HG03097 (cell line): ENCODE results near the gene FOXN3.
A peak's percentile ranks its signal among the peaks of the same experiment; 100 is the strongest.

Experiments
- ATAC-seq: cut with Tn5 transposase; IDR thresholded peaks from one replicate; pipeline ENCODE4 v1.9.1; 2021; ENCODE audit not compliant: unreplicated experiment, low FRiP score

The FOXN3 gene

DNA sequence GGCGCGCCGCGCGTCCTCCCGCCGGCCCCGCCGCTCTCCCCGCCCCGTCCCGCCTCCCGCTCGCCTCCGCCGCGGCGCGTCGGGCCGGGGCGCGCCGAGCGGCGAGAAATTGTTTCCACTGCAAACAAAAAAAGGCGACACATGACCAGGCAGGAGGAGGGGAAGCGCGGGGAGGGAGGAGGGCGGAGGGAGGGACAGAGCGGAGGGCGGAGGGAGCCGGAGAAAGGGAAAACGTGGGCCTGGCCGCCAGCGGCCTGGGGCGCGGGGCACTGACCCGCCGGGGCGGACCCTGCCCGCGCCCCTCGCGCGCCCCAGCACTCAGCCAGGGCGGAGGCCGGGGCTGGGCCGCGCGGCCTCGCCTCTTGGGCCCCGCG is at the start of gene FOXN3:
FOXN3 (minus strand) TSS at position 143 of the 374 bp plus-strand sequence. CDS start 4,757 bp downstream, outside the sequence.
- peak; percentile 40 for ATAC-seq

DNA sequence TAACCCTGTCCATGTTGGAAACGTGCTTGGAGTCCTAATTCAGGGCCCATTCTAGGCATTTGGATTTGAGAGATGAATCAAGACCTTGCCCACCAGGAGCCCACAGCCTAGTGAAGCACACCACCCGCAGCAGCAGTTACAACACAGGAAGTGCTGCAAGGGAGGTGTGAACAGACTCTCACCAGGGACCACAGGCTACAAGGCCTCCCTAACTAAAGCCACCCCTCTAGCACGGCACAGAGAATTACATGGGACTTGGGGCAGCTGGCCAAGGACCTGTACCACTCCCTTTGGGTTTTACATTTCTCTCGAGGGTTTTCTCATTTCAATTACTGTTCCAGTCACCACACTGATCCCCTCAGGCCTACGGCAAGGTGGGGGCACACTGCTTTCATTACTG is 49.5 kb upstream of the FOXN3 start:
- no peak for ATAC-seq

- no peak for ATAC-seq
Measured at GRCh38 chr14:89465876-89466275, 48.8 kb upstream of the FOXN3 start.

DNA sequence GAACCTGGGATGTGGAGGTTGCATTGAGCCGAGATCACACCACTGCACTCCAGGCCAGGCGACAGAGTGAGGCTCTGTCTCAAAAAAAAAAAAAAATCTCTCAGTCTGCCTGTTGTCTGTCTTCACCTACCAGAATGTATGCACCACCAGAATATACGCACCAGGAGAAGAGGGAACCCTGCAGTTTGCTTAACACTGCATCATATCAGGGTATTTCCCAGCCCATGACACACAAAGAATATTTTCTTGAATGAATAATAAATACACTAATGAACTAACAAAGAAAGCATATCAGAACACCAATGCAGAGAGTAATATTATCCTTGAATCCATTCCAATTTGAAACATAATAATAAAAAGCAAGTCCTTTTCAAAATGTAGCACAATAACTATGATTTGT is 44.2 kb upstream of the FOXN3 start:
- no peak for ATAC-seq

- ATAC-seq: no peak
Measured at GRCh38 chr14:89458713-89459420, 41.8 kb upstream of the FOXN3 start.

DNA sequence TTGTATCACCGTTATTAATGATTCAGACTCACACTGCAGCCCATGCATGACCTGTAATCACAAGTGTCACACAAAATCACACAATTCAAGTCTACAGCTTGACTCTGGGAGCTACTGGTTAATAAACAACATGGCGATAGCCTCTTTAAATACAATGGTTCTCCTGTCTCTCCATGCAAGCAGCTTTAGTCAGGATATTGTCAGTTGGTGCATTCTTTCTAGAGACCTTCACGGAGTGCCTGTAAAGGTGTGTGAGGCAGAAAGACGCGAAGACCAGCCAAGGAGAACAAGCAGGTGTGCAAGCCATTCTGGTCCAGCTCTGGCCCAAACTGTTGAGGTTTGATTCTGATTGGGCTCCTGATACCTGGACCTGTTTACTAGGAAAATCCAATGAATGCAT is 40.0 kb upstream of the FOXN3 start:
- ATAC-seq: no peak

- no peak for ATAC-seq
Measured at GRCh38 chr14:89455412-89455811, 38.4 kb upstream of the FOXN3 start.

DNA sequence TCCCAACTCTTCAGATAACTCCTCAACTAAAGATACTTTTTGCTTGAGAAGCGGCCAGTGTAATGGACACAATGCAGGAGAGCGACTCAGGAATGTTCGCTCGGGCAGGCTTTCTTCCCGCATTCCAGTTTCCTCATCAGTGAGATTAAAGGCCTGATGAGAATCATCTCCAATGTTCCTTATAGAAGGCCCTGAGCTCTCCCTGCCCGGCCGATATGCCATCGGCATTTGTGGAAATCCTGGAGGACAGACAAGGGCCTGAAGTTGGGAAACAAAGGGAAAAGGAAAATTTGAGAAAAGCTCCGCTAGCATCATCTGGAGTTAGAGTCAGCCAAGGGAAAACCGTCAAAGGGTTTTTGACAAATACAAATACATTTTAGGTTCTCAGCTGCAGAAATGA is 38.0 kb upstream of the FOXN3 start:
- ATAC-seq: no peak

GRCh38 chr14:89452281-89452680 is 35.2 kb upstream of the FOXN3 start:
- ATAC-seq: no peak

GRCh38 chr14:89451229-89451628 is 34.2 kb upstream of the FOXN3 start:
- no peak for ATAC-seq

GRCh38 chr14:89447182-89447944 is 30.3 kb upstream of the FOXN3 start:
- ATAC-seq: no peak

GRCh38 chr14:89445273-89445973 is 28.4 kb upstream of the FOXN3 start:
- ATAC-seq: no peak

GRCh38 chr14:89444516-89445125 is 27.6 kb upstream of the FOXN3 start:
- ATAC-seq: no peak

GRCh38 chr14:89444044-89444443 is 27.0 kb upstream of the FOXN3 start:
- no peak for ATAC-seq

- no peak for ATAC-seq
Measured at GRCh38 chr14:89443042-89443629, 26.1 kb upstream of the FOXN3 start.

DNA sequence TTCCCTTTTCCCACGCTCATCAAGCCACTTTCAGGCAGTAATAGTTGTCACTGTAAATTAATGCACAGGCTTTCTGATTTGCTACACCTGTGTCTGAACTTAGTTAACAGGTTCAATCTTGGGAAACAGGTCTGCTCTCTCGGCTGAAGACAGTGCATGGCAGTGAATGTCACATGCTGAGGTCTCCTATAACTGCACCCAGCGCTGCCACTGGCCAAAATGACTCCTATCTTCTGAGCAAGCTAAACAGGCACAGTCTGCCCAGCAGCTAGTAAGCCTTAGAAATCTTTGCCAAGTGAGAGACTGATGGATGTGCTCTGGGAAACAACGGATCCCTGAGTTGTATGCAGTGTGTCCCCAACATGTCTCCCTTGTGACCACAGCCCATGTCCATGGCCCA is 25.2 kb upstream of the FOXN3 start:
- ATAC-seq: no peak

GRCh38 chr14:89440986-89441909 is 24.2 kb upstream of the FOXN3 start:
- ATAC-seq: no peak

DNA sequence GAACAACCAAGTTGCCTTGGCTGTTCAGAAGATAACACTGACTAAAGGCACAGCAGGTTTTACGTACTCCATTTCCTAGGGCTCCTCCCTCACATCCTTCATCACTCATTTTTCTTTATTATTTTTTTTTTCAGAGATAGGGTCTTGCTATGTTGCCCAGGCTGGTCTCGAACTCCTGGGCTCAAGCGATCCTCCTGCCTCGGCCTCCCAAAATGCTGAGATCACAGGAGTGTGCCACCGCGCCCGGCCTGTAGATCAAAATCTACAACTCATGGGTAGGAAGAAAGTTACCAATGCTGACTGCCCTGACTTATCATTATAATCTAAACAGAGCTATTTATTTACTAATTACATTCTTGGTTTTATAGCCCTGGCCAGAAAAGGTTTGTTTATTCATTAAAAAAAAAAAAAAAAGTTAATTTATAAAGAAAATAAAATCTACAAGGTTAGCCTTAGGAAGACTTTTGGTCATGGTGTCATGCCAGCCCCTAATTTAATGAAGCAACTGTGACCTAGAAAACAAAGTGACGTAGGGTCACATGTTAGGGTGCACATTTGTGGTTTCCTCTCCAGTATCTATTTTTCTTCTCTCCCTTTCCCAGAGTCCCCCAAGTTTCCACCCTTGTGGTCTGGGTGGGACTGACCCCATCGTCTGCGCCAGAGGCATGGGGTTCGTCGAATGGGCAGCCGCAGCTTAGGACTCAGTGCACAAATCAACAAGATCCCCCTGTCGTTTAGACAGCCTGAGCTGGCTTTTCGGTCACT is 19.0 kb upstream of the FOXN3 start:
- ATAC-seq: no peak

DNA sequence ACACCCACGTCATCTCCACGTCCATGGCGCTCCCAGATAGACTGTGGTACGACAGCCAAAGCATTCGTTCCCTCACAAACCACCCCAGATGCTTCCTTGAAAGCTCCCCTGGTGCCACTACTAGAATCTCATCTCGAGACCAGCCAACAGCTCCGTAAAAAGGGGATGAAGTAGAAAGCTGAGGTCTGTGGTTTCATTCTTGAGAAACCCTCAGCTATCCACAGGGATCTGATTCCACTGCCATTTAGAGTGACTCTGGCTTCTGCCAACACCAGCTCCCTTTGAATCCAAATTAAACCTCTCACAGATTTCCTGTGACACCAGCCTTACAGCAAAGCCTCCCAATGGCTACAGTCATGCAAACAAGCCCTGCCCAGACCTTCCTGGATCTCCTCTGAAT is 18.5 kb upstream of the FOXN3 start:
- no peak for ATAC-seq
